Measurements from ENCODE around the gene GLI2.

GRCh38 chr2:120702061-120702460 is 33.6 kb upstream of the GLI2 start:
- TF ChIP-seq CTCF (IDR thresholded peaks at IDR 0.05) (no peak), POLR2A (IDR thresholded peaks at IDR 0.05) (no peak)
